Right lobe of liver (tissue), 6 donors: ENCODE measurements around the gene APBB2. TPM values are rescaled to one million over a fixed set of nuclear protein-coding genes. Genes with fewer than 3 reads are reported as not detected.
A peak's percentile ranks its signal among the peaks of the same experiment; 100 is the strongest.

Experiments
- ATAC-seq, 4 donors: fragments of 200-7000 bp; cut with Tn5 transposase; one replicate each; pipeline ENCODE4 v1.9.1; 2020; ENCODE audit warnings: mild to moderate bottlenecking in 4 of 4, moderate library complexity in 4 of 4
- DNase-seq, 3 donors: peaks; one replicate each; pipeline ENCODE4 v3.0.0-alpha.2; 2020
- H3K27ac ChIP-seq, 3 donors: fragments of 200-600 bp; one replicate each; pipeline ENCODE4 v1.8.0; 2022
- H3K27me3 ChIP-seq, 2 donors: fragments of 200-600 bp; one replicate each; pipeline ENCODE4 v1.8.0; 2022
- H3K36me3 ChIP-seq, 4 donors: fragments of 200-600 bp; sonication (generic) in 1 of 4; one replicate each; pipeline versions ENCODE4 v1.5.1 to v1.8.0; 2017 to 2022; ENCODE audit warnings: control low read depth in 1 of 4
- H3K4me1 ChIP-seq, 4 donors: fragments of 200-600 bp; sonication (generic) in 1 of 4; one replicate each; pipeline versions ENCODE4 v1.5.1 to v1.8.0; 2017 to 2022; ENCODE audit warnings: control low read depth in 1 of 4
- H3K4me3 ChIP-seq, 3 donors: fragments of 200-600 bp; one replicate each; pipeline ENCODE4 v1.8.0; 2022
- H3K9me3 ChIP-seq, 4 donors: fragments of 200-600 bp; sonication (generic) in 1 of 4; one replicate each; pipeline versions ENCODE4 v1.5.1 to v1.8.0; 2017 to 2022; ENCODE audit warnings: control low read depth in 1 of 4
- POLR2A ChIP-seq: fragments of 450-650 bp; IDR thresholded peaks from one replicate; pipeline ENCODE4 v1.6.1; 2017; ENCODE audit warnings: antibody characterized with exemption, mild to moderate bottlenecking
- WGBS: methylation state at CpG from one replicate; pipeline ENCODE4 v1.1.6; 2018; ENCODE audit warnings: low coverage, low lambda C conversion rate; ENCODE audit not compliant: insufficient coverage; ENCODE audit errors: missing lambda C conversion rate; 5-methylcytosine and 5-hydroxymethylcytosine counted together
- intact Hi-C, 2 donors: fragments of 100-400 bp; cut with DNase I; formaldehyde crosslinking; loops; one replicate each; pipeline versions ENCODE4 v1.11.2 to v1.14.1; 2022
- total RNA-seq, 6 experiments: library from RNA; depleted of rRNA in 2 of 6; stranded (reverse); fragments of >200 nt in 2 of 6; fragmentation: NEBNext Ultra II Directional in 3 of 6; extraction: Animal tissue kit (Norgen Biotek cat#: 25700) in 3 of 6; gene quantifications; one replicate each; pipeline versions ENCODE4 v1.1.0 to v1.2.4, GENCODE V29; 2016 to 2023
- TF ChIP-seq, protein P1 (sequence below), 4 donors: fragments of 200-600 bp in 3 of 4; fragments of 450-650 bp in 1 of 4; IDR thresholded peaks; one replicate each; pipeline versions ENCODE4 v1.5.1 to v1.8.0; 2016 to 2022; ENCODE audit warnings: antibody characterized with exemption in 4 of 4, mild to moderate bottlenecking in 2 of 4
- donor health status: DM: no; HTN: yes; CAD: no.
- donor health status: DM: no; HTN: no; CAD: no.
- donor health status: DM: no; HTN: no; CAD: no.
- donor health status: DM: no; HTN: yes; CAD: no.
- donor health status: DM: no; HTN: yes; CAD: no.

The APBB2 gene
- total RNA-seq, 6 experiments from 2014 or later: 14.1 to 27.9 (median 25.1) TPM

DNA sequence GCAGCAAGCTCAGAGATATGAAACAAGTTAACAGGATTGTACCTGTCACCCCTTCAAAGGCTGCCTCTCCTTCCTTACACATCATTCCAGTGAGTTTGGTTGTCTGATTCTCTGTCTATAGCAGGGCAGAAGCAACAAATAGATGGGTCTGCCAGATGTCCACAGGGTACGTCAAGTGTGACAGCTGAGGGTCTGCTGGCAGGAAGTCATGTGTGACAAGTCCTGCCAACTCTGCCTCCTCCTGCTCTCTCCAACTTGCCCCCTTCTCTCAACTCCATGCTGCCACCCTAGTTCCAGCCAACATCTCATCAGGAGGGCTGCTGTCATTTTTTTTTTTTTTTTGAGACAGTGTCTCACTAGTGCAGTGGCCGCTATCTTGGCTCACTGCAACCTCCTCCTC, 355.4 kb downstream of the APBB2 start:
- Histone ChIP-seq H3K27ac (no peak overlapping the region), H3K4me1 (no peaks in the 10 kb centered on the region), H3K27me3 (no peaks in the 10 kb centered on the region), H3K4me3 (no peak overlapping the region), H3K36me3 (no peaks in the 10 kb centered on the region), H3K9me3 (no peaks in the 10 kb centered on the region)
- TF ChIP-seq, protein P1, sequence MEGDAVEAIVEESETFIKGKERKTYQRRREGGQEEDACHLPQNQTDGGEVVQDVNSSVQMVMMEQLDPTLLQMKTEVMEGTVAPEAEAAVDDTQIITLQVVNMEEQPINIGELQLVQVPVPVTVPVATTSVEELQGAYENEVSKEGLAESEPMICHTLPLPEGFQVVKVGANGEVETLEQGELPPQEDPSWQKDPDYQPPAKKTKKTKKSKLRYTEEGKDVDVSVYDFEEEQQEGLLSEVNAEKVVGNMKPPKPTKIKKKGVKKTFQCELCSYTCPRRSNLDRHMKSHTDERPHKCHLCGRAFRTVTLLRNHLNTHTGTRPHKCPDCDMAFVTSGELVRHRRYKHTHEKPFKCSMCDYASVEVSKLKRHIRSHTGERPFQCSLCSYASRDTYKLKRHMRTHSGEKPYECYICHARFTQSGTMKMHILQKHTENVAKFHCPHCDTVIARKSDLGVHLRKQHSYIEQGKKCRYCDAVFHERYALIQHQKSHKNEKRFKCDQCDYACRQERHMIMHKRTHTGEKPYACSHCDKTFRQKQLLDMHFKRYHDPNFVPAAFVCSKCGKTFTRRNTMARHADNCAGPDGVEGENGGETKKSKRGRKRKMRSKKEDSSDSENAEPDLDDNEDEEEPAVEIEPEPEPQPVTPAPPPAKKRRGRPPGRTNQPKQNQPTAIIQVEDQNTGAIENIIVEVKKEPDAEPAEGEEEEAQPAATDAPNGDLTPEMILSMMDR (IDR thresholded peaks at IDR 0.05): no peak
- no peak for TF ChIP-seq POLR2A
- DNase-seq (no peak), ATAC-seq (no peak)
- intact Hi-C loops: no loop called here
- 83% methylated on average over 1 of the region's 2 CpGs for WGBS

DNA sequence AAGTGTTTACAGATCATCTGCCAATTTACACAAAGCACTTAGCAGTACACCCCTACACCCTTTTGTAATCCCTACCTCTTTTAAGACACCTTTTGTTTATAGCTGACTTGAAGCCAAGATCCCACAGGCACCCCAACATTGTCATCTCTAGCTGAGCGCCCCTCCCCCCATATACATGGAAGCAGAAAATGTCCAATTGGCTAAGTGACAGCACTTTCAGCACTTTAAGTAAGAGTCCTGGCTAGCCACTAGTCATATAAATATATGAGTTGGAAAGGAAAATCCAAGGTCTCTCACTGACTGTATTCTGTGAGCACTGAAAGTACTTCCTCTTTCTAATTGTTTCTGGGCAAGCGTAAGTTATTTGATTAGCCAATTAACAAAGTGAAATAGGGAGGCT, 356.4 kb downstream of the APBB2 start:
- 72% methylated on average over 2 of the region's 2 CpGs for WGBS

DNA sequence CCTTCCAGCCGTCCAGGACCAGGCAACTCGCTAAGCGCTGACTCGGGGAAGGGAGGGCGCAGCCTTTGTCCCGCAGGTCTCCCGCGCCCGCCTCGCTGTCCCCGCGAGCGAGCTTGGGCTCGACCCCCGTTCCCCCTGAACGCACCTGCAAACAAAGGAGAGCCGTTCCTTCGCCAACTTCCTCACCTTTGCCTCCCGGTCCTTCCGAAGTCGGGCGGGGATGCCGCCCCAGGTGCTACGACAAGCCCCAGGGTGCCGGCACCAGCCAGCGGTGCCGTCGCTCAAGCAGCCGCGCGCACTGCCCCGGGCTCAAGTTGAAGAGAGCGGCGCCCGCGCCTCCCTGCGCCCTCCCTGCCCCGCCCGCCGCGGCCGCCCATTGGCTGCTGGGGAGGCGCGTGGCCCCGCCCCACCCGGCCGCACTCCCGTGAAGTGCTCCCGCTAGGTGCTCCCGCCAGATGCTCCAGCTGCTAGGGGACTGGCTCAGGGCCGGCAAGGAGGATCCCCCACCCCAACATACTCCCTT, 357.4 kb downstream of the APBB2 start:
- ATAC-seq (peak; percentile 65 to 83 (median 75)), DNase-seq (peak in 2 of 3 donors; percentile 46 to 60)
- no peak overlapping the region for H3K27ac ChIP-seq
- no peaks in the 10 kb centered on the region for H3K27me3 ChIP-seq
- WGBS: no CpG with 5 or more reads among the region's 51 CpGs
- TF ChIP-seq, protein P1 (IDR thresholded peaks at IDR 0.05): no peak
- no peak for TF ChIP-seq POLR2A
- no peaks in the 10 kb centered on the region for H3K4me1 ChIP-seq
- H3K36me3 ChIP-seq: no peaks in the 10 kb centered on the region
- no peak overlapping the region for H3K4me3 ChIP-seq
- intact Hi-C loops: no loop called here
- H3K9me3 ChIP-seq: no peaks in the 10 kb centered on the region

More for the DNA sequence above, 356.4 kb downstream of the APBB2 start:
- H3K4me1 ChIP-seq: no peaks in the 10 kb centered on the region
- H3K27ac ChIP-seq: no peak overlapping the region
- H3K4me3 ChIP-seq: no peak overlapping the region
- intact Hi-C loops: no loop called here
- TF ChIP-seq POLR2A: no peak
- TF ChIP-seq, protein P1 (IDR thresholded peaks at IDR 0.05): no peak
- DNase-seq: no peak
- no peaks in the 10 kb centered on the region for H3K9me3 ChIP-seq
- H3K27me3 ChIP-seq: no peaks in the 10 kb centered on the region
- ATAC-seq: no peak
- H3K36me3 ChIP-seq: no peaks in the 10 kb centered on the region

DNA sequence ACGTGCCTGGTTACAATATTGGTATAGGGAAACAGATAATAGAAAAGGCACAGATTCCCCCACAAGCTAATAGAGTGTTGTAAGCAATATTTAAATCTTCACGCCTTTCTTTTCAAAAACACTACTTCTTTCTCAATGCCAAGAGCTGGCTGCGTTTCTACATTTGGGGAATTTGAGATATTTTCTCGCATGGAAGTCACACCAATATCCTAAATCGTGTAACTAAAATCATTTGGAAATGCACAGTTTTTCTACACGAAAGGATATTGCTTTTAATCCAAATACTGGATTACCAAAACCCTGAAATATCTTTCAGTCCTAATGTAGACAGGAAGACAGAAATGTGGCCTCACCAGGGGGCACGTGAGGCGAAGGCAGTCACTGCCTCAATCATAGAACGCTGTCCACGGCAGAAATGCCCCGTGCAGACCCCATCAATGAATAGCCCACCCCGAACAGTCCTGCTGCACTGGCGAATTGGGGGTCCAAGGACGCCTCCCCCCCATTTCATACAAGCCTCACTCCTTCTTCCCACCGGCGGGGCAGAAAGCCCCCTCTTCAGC, 358.0 kb downstream of the APBB2 start:
- H3K4me3 ChIP-seq: no peak overlapping the region
- ATAC-seq (no peak), DNase-seq (no peak)

More for the DNA sequence above, 358.0 kb downstream of the APBB2 start:
- Histone ChIP-seq H3K4me1 (no peaks in the 10 kb centered on the region), H3K27me3 (no peaks in the 10 kb centered on the region), H3K36me3 (no peaks in the 10 kb centered on the region), H3K9me3 (no peaks in the 10 kb centered on the region), H3K27ac (no peak overlapping the region)
- WGBS: 67% methylated on average over 13 of the region's 16 CpGs
- TF ChIP-seq POLR2A: no peak
- TF ChIP-seq, protein P1 (IDR thresholded peaks at IDR 0.05): no peak
- intact Hi-C loops: no loop called here
